ENCODE results near the gene PPP1R1A. TPM values are rescaled to one million over a fixed set of nuclear protein-coding genes. Genes with fewer than 3 reads are reported as not detected.

Gene PPP1R1A
- polyA plus RNA-seq, 1 donor = 70.6 TPM

DNA sequence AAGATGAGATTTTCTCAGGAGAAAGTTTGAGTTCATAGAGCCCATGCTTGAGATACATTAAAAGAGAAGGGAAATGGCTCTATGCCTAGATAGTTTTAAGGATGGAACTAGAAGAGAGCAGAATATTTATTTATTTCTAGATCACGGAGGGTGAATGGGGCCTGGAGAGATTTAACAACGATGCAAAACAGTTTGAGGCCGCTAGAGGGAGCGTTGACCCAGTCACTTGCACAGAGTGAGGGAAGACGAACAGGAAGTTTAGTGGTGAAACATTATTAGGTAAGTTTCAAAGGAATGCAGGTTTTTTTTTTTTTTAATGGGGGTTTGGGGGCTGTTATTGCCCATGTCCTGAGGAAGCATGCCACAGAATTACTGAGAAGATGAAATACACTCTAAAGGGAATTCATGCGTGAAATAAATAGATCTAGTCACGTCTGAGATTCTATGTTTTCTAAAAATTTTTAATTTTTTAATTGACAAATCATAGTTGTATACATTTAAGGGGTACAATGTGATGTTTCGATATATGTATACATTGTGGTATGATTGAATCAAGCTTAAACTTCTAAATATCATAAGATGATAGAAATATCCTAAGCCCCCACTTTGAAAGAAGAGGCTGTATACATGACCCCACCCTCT lies 14.8 kb upstream of the PPP1R1A start:
- peak; percentile 46 for DNase-seq

DNA sequence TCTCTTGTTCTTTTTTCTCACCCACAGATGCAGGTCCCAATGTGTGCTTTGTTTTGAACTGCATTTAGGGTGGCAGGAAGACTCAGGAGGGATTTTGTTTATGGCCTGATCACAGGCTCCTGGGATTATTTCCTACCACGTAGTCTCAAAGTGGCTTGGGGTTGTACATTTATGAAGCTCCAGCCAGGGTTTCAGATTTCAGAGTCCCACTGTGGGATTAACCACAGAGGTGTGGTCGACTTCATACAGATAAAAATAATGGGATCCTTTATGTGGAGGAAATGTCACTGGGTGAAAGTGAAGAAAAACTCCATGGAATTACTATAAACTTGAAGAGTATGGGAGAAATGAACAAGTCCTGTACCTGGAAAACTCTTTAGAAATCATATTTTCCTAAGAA lies 14.2 kb upstream of the PPP1R1A start:
- no peak for DNase-seq

DNA sequence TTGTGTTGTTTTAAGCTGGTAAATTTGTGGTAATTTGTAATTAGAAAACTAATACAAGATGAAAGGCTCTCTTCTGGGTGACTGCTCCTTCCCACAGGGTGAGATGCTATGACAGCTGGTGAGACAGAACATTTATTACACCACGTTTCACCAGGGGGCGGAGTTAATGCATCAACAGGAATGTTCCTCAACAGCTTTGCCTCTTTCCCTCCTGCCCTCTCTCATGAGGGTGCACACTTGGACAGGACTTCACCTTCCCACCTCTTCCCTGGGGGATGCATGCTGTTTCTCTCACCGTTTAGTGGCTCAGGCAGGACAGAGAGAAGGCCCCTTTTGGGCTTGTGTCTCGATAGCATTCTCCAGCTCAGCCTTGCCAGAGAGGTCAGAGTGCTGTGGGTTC lies 13.4 kb upstream of the PPP1R1A start:
- DNase-seq = no peak

- no peak for DNase-seq
Observed at GRCh38 chr12:54598970-54599369, 10.5 kb upstream of the PPP1R1A start.

GRCh38 chr12:54596526-54596946 lies 8.1 kb upstream of the PPP1R1A start:
- DNase-seq = peak; percentile 62

GRCh38 chr12:54595471-54595870 lies 7.0 kb upstream of the PPP1R1A start:
- DNase-seq = no peak

DNA sequence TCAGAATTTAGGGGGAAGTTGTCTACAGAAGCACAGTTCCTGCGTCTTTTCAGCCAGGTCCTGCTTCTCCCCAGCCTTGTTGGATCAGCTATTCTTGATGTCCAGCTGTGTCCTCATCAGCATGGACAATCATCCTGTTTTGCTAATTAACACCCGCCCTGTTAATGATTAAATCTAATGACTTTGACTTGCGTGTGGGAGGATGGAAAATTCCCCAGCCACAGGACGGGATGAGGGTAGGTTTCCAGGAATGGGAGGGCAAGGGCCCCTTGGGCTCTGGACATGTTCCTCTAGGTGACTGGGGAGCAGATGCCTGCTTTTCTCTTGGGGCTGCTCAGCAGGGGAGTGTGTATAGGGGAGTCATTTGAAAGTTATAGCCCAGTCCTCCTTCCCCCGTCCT lies 5.3 kb upstream of the PPP1R1A start:
- DNase-seq = no peak

- no peak for DNase-seq
Observed at GRCh38 chr12:54593135-54593534, 4.7 kb upstream of the PPP1R1A start.

DNA sequence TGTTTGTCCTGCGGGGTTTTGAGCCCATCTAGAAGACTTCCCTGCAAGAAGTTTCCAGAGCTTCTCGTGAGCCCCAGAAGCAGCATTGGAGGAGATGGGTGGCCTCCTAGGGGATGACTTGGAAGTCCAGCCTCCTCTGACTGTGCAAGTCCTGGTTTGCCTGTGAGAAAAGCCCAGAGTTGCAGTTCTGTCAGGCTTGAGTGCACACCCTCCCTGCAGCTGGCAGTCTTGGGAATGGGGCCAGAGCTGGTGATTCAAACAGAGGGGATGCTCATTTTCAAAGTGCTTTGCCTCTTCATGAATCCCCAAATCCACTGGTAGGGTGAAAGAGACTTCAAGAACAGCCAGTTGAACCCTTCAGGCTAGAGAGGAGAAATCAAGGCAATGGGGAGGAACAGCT lies 3.9 kb upstream of the PPP1R1A start:
- no peak for DNase-seq

GRCh38 chr12:54590978-54591591 lies 2.6 kb upstream of the PPP1R1A start:
- no peak for DNase-seq

GRCh38 chr12:54589964-54590363 lies 1.5 kb upstream of the PPP1R1A start:
- DNase-seq = no peak

GRCh38 chr12:54588890-54589267 lies 420 bp upstream of the PPP1R1A start:
- no peak for DNase-seq

DNA sequence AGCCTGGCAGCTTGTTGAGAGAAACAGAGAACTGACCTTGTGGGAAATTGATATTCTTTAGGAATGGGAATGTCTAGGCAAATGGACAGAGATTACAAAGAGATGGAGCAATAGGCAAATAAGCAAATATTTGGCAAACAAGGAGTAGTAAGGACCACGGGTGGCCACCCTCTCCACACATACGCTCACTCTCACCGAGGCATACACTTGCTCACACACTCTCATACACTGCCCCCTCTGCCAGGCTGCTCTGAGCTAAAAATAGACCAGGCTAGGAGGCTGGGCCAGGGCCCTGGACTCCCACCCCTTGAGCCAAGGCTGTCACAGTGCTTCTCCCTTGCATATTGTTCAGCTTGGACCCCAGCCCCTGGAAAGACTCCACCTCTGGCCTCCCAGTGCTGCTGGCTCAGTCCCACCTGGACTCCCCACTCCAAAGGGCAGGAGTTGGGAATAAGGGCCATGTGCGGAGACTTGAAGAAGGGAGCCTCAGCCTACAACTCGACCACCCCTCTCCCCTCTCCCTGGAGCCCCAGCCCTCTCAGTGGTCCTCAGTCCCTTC lies 1.1 kb downstream of the PPP1R1A start:
- DNase-seq = no peak

- DNase-seq = no peak
Observed at GRCh38 chr12:54586620-54587019, 1.8 kb downstream of the PPP1R1A start.

DNA sequence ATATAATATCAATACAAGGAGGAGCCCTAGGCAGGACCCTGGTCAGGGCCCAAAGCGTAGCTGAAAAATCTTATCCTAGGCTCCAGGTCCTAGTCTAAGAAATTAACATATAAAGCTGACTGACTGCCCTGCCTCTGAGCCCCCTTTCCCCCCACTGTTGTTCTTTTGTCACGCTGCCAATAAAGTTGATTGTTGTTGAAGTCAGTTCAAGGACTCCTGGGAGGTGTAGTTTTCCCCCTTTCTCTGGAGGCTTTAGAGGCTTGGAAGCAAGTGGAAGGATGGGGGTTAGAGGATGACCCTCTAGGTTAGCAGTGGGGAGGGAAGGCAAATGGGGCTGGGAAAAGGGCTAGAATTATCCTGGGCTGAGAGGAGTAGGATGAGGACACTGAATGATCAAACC lies 3.2 kb downstream of the PPP1R1A start:
- DNase-seq = no peak

GRCh38 chr12:54584128-54584527 lies 4.3 kb downstream of the PPP1R1A start:
- DNase-seq = no peak

DNA sequence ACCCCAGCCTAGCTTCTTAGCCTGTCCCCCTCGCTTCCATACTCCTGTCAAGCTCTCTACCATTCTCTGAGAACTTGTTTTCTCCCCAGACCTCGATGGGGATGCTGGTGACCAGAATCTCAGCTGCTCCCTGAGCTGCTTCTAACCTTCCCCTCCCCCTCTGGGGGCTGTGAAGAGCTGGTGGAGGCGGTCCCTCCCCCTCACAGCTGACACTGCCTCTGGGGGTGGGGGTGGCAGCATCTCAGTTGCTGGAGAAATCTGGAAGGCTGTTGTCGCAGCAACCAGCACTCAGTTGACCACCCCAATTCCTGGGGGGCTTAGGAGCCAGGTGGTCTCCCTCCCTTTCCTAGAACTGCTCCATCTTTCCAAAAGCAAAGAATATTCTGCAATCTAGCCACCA lies 4.7 kb downstream of the PPP1R1A start:
- DNase-seq = no peak

GRCh38 chr12:54581412-54581811 lies 7.0 kb downstream of the PPP1R1A start:
- no peak for DNase-seq

DNA sequence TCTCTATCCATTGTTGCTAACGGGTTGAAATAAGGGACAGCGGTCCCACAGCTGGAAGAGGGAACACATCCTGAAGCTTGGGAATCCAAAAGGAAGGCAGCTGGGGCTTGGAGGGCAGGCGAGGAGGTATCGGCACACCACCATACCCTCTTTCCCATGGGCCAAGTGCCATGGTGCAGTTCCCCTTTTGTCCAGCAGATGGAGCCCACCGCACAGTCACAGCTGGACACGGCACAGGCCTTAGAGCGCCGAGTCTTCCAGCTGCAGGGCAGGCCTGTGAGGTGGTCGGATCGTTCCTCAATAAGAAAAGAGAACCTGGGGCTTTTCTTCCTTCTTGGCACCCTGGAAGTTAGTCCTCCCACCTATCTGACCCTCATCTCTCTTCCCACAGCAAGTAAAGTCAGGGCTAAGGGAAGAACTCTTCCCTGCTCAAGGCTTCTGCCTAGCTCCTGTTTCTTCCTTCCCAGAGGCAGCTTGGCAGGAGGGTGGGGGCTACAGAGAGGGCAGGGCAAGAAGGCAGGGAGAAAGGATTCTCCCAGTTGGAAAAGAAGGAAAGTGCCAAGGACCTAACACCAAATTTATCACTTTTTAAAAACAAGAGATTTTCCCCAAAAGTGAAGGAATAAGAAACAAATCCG lies 8.6 kb downstream of the PPP1R1A start:
- peak; percentile 85 for DNase-seq

- no peak for DNase-seq
Observed at GRCh38 chr12:54579258-54579657, 9.2 kb downstream of the PPP1R1A start.

GRCh38 chr12:54578778-54579177 lies 9.7 kb downstream of the PPP1R1A start:
- DNase-seq = no peak

DNA sequence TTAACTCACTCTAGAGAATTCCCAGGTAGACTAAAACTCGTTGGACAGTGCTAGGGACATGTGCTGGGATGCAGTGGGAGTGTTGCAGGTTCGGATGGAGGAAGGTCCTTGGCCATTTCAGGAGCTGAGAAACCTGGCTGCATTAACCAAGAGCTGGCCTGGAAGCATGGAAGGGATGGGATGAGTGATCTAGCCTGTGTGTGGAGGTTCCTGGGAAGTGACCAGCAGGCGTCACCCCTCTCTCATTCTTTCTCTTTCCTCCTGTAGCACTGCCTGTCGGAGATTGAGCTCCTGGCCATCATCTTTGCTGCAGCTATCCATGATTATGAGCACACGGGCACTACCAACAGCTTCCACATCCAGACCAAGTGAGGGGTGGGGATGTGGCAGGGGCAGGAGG lies 15.6 kb downstream of the PPP1R1A start:
- no peak for DNase-seq

DNA sequence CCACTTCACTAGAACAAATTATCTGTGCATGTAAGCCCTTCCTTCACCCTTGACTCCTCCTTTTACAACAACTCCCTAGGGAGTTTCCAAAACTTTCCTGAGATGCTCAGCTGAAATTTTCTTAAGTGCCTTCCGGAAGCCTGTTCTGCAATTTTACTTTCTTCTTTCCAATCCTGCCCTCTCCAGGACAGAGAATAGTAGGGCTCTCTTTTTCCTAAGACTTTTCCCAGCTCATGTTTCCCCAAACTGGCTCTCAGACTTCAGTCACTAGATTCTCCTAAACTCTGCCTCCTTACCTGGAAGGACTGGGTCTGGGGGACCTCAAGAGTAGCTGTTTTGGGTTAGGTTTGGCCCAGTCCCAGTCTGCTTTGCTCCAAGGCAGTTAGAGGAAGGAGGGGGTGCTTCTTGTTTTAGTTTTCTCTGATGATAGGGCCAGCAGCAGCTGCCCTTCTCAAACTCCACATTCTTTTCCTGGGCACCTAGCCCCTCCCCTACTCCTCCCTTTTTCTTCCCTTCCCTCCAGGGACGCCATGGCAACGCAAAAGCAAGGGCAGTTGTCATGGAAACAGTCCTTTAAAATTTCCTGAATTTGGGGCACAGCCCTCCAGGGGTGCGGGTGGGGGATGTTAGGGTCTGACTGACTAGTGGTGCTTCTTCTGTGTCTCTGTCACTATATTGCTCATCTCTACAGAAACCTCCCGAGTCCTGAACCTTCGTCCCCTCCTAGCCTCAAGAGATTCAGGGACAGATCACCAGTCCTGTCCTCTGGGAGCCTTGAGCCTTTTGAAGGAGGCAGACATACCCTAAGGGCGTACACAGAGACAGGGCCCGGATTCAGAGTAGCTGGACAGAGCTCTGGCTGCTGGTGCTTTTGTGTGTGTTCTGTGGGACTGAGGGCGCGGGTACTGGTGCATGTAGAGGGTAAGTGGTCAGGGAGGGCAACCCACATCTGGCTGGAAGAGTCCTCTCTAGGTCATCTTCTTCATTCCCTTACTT lies 17.0 kb downstream of the PPP1R1A start:
- no peak for DNase-seq

Measured in hindlimb muscle (tissue), 1 donor.